ENCODE measurements around the gene POLR1B.
"Not testable (repeated sequence)": the region's sequence is repeated elsewhere in the genome, so short reads cannot be mapped to it uniquely, and the experiment has no call there.

The POLR1B gene, protein sequence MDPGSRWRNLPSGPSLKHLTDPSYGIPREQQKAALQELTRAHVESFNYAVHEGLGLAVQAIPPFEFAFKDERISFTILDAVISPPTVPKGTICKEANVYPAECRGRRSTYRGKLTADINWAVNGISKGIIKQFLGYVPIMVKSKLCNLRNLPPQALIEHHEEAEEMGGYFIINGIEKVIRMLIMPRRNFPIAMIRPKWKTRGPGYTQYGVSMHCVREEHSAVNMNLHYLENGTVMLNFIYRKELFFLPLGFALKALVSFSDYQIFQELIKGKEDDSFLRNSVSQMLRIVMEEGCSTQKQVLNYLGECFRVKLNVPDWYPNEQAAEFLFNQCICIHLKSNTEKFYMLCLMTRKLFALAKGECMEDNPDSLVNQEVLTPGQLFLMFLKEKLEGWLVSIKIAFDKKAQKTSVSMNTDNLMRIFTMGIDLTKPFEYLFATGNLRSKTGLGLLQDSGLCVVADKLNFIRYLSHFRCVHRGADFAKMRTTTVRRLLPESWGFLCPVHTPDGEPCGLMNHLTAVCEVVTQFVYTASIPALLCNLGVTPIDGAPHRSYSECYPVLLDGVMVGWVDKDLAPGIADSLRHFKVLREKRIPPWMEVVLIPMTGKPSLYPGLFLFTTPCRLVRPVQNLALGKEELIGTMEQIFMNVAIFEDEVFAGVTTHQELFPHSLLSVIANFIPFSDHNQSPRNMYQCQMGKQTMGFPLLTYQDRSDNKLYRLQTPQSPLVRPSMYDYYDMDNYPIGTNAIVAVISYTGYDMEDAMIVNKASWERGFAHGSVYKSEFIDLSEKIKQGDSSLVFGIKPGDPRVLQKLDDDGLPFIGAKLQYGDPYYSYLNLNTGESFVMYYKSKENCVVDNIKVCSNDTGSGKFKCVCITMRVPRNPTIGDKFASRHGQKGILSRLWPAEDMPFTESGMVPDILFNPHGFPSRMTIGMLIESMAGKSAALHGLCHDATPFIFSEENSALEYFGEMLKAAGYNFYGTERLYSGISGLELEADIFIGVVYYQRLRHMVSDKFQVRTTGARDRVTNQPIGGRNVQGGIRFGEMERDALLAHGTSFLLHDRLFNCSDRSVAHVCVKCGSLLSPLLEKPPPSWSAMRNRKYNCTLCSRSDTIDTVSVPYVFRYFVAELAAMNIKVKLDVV

DNA sequence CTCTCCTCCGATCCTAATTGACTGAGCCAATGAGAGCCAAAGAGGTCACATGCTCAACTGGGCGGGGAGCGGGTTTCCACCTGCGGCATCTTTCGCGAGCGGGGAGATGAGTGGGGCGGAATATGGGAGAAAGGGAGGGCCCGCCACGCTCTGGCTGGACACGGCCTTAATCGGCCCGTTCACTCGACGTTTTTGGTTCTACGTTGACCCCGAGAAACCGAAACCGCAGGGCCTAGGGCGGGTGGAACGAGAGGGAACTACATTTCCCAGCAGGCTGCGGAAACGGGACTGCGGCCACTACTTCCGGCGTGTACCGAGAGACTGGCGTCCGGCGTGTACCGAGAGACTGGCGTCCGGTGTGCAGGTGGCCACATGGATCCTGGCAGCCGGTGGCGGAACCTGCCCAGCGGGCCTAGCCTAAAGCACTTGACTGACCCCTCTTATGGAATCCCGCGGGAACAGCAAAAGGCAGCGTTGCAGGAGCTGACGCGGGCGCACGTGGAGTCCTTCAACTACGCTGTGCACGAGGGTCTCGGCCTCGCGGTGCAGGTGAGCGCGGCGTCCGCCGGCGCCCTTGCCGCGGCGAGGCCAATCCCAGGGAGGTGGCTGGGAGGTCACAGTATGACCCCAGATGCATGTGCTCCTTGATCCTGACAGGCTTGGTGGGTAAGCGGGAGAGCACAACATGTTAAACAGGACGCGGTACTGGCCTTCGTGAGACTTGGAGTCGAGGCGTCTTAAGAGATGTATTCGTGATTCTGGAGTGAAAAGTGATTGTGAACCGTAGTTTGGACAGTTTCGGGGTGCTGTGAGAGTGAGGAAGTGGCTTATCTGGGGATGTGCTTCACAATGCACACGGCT is at the start of gene POLR1B:
POLR1B (plus strand) TSS at position 343 of the 861 bp plus-strand sequence; CDS start at position 373, 30 bp downstream.
- Histone ChIP-seq H3K9ac (ENCODE audit: low read depth in 1 of 2, low read length in 2 of 2) (peak within 1 kb of the TSS; percentile 69 to 85), H3K27ac (ENCODE audit: low read depth in 2 of 2, low read length in 2 of 2) (peak within 1 kb of the TSS; percentile 79 to 88), H3K4me1 (ENCODE audit: control insufficient read depth in 2 of 2, insufficient read depth in 2 of 2, low read length in 2 of 2) (peaks cover 10 to 13% of the 10 kb centered on the region in 2 donors), H3K4me3 (ENCODE audit: low read length in 2 of 2) (peak within 1 kb of the TSS; percentile 87 to 95), H3K36me3 (ENCODE audit: control insufficient read depth in 2 of 2, insufficient read depth in 2 of 2, low read length in 2 of 2) (peaks cover 3 to 10% of the 10 kb centered on the region in 2 donors), H3K27me3 (ENCODE audit: control insufficient read depth in 2 of 2, insufficient read depth in 2 of 2, low read length in 2 of 2) (no peaks in the 10 kb centered on the region), H3K9me3 (ENCODE audit: control insufficient read depth in 2 of 2, low read length in 2 of 2) (no peaks in the 10 kb centered on the region)

DNA sequence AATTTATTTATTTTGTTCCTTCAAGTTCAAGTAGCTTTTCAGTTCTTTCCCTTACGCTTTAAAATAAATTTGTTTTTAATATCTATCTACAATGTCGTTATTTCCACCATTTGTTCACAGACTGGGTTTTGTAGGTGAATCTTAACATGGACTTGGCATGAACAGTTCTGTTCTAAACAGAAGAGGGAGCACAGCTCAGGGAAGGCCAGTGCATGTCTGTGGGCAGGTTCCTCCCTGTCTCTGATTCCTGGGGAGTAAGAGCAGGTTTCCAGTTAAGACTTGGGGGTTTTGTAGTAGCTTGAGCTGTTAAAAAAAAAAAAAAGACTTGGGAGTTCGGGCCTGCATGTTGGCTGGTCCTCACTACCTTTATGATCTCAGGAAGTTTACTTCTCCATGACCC is 49.2 kb upstream of the POLR1B start:
- Histone ChIP-seq H3K9me3 (ENCODE audit: control insufficient read depth in 2 of 2, low read length in 2 of 2) (no peaks in the 10 kb centered on the region), H3K4me3 (ENCODE audit: low read length in 2 of 2) (no peak overlapping the region), H3K27ac (ENCODE audit: low read depth in 2 of 2, low read length in 2 of 2) (no peak overlapping the region), H3K9ac (ENCODE audit: low read depth in 1 of 2, low read length in 2 of 2) (no peak overlapping the region), H3K27me3 (ENCODE audit: control insufficient read depth in 2 of 2, insufficient read depth in 2 of 2, low read length in 2 of 2) (no peaks in the 10 kb centered on the region), H3K36me3 (ENCODE audit: control insufficient read depth in 2 of 2, insufficient read depth in 2 of 2, low read length in 2 of 2) (peaks cover 0 to 5% of the 10 kb centered on the region in 2 donors), H3K4me1 (ENCODE audit: control insufficient read depth in 2 of 2, insufficient read depth in 2 of 2, low read length in 2 of 2) (peaks cover 0 to 5% of the 10 kb centered on the region in 2 donors)

DNA sequence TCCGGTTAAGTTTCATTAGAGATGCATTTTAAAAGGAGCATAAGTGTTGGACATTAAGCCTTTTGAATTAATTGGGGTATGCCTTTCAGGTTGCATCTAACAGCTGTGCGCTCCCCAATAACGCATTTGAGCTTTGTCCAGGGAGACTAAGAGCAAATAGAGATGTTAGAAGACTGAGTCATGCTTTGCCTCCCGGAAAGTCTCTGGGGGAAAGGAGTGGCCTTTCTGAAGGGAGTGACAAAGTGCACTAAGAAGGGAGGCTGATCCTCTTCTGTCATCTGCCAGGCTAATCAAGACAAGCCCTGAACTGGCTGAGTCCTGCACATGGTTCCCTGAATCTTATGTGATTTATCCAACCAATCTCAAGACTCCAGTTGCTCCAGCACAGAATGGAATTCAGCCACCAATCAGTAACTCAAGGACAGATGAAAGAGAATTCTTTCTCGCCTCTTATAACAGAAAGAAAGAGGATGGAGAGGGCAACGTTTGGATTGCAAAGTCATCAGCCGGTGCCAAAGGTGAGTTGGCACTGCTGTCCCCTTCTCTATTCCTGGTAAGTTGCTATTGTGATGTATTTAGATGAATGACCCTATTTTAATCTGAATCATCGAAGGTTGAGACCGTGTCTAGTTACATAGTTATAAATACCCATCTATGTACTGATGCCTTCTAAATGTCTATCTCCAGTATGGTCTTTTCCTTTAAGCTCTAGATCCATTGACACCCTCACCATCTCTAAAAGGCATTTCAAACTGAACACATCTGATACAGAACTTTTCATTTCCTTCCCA is 48.2 kb upstream of the POLR1B start:
- Histone ChIP-seq H3K27ac (ENCODE audit: low read depth in 2 of 2, low read length in 2 of 2) (no peak overlapping the region), H3K9me3 (ENCODE audit: control insufficient read depth in 2 of 2, low read length in 2 of 2) (no peaks in the 10 kb centered on the region), H3K9ac (ENCODE audit: low read depth in 1 of 2, low read length in 2 of 2) (no peak overlapping the region)

DNA sequence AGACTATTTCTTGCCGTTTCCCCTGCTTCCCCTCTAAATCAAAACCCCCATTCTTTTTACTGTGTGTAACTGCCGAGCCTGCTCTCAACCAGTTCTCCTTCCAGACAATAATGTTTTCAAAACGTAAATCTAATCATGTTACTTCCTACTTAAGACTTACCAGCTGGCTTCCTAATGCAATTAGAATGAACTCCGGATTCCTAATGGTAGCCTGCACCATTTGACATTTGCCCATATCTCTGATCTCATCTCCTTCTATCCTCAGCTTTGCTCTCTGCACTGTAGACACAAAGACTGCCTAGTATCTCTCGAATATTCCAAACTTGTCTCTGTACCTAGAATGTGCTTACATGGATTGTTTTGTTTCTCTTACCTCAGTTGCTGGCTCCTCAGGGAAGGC is 47.4 kb upstream of the POLR1B start:
- no peak overlapping the region for H3K27ac ChIP-seq (ENCODE audit: low read depth in 2 of 2, low read length in 2 of 2)
- no peaks in the 10 kb centered on the region for H3K9me3 ChIP-seq (ENCODE audit: control insufficient read depth in 2 of 2, low read length in 2 of 2)
- H3K27me3 ChIP-seq (ENCODE audit: control insufficient read depth in 2 of 2, insufficient read depth in 2 of 2, low read length in 2 of 2) = no peaks in the 10 kb centered on the region
- no peak overlapping the region for H3K4me3 ChIP-seq (ENCODE audit: low read length in 2 of 2)
- H3K4me1 ChIP-seq (ENCODE audit: control insufficient read depth in 2 of 2, insufficient read depth in 2 of 2, low read length in 2 of 2) = peaks cover 0 to 5% of the 10 kb centered on the region in 2 donors
- peaks cover 0 to 5% of the 10 kb centered on the region in 2 donors for H3K36me3 ChIP-seq (ENCODE audit: control insufficient read depth in 2 of 2, insufficient read depth in 2 of 2, low read length in 2 of 2)
- no peak overlapping the region for H3K9ac ChIP-seq (ENCODE audit: low read depth in 1 of 2, low read length in 2 of 2)

More for the DNA sequence above, 48.2 kb upstream of the POLR1B start:
- no peaks in the 10 kb centered on the region for H3K27me3 ChIP-seq (ENCODE audit: control insufficient read depth in 2 of 2, insufficient read depth in 2 of 2, low read length in 2 of 2)
- no peak overlapping the region for H3K4me3 ChIP-seq (ENCODE audit: low read length in 2 of 2)
- H3K4me1 ChIP-seq (ENCODE audit: control insufficient read depth in 2 of 2, insufficient read depth in 2 of 2, low read length in 2 of 2) = peaks cover 0 to 5% of the 10 kb centered on the region in 2 donors
- H3K36me3 ChIP-seq (ENCODE audit: control insufficient read depth in 2 of 2, insufficient read depth in 2 of 2, low read length in 2 of 2) = peaks cover 0 to 5% of the 10 kb centered on the region in 2 donors

DNA sequence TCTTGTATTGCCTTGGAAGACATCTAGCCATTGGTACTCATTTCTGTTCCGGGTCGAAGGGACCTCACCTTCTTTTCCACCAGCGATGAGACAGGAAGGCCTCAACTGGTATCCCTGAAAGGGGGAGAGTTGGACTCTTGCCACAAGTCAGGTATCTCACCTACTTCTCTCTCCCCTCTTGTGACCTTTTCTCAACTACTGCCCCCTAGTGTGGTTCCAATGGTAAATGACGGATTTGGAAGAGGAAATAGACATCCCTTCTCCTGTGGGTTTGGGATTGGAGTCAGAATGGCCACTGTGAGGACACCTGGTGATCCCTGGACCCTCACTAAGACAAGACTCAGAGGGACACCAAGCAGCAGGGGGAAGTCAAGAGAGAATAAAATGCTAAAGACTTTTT is 46.4 kb upstream of the POLR1B start:
- not testable (repeated sequence) for H3K4me1 ChIP-seq (ENCODE audit: control insufficient read depth in 2 of 2, insufficient read depth in 2 of 2, low read length in 2 of 2); H3K9ac ChIP-seq (ENCODE audit: low read depth in 1 of 2, low read length in 2 of 2); H3K9me3 ChIP-seq (ENCODE audit: control insufficient read depth in 2 of 2, low read length in 2 of 2); H3K27ac ChIP-seq (ENCODE audit: low read depth in 2 of 2, low read length in 2 of 2); H3K27me3 ChIP-seq (ENCODE audit: control insufficient read depth in 2 of 2, insufficient read depth in 2 of 2, low read length in 2 of 2); H3K4me3 ChIP-seq (ENCODE audit: low read length in 2 of 2); H3K36me3 ChIP-seq (ENCODE audit: control insufficient read depth in 2 of 2, insufficient read depth in 2 of 2, low read length in 2 of 2)

DNA sequence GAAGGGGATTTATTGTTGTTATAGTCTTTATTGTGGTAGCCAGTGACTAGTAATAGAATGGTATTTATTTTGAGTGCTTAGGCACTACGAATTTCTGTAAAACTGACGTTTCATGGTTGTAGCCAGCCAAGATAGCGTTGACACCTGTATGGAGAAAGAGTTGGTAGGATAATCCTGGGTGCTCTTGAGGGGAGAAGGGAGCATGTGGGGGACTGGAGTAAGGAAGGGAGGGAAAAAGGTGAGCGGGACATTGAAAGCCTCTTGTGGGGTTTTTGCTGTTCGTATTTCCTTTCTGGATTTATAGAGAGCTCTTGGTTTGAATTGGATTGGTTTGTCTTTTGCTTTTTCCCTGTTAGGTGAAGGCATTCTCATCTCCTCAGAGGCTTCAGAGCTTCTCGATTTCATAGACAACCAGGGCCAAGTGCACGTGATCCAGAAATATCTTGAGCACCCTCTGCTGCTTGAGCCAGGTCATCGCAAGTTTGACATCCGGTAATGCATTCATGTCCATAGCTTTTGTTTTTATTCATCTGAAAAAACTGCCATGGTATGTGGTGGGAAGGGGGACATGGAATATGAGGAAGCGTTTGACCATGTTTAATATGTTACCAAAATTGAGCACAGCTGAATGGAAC is 41.3 kb upstream of the POLR1B start:
- not testable (repeated sequence) for H3K27me3 ChIP-seq (ENCODE audit: control insufficient read depth in 2 of 2, insufficient read depth in 2 of 2, low read length in 2 of 2); H3K36me3 ChIP-seq (ENCODE audit: control insufficient read depth in 2 of 2, insufficient read depth in 2 of 2, low read length in 2 of 2); H3K4me1 ChIP-seq (ENCODE audit: control insufficient read depth in 2 of 2, insufficient read depth in 2 of 2, low read length in 2 of 2); H3K9me3 ChIP-seq (ENCODE audit: control insufficient read depth in 2 of 2, low read length in 2 of 2); H3K9ac ChIP-seq (ENCODE audit: low read depth in 1 of 2, low read length in 2 of 2); H3K4me3 ChIP-seq (ENCODE audit: low read length in 2 of 2); H3K27ac ChIP-seq (ENCODE audit: low read depth in 2 of 2, low read length in 2 of 2)

DNA sequence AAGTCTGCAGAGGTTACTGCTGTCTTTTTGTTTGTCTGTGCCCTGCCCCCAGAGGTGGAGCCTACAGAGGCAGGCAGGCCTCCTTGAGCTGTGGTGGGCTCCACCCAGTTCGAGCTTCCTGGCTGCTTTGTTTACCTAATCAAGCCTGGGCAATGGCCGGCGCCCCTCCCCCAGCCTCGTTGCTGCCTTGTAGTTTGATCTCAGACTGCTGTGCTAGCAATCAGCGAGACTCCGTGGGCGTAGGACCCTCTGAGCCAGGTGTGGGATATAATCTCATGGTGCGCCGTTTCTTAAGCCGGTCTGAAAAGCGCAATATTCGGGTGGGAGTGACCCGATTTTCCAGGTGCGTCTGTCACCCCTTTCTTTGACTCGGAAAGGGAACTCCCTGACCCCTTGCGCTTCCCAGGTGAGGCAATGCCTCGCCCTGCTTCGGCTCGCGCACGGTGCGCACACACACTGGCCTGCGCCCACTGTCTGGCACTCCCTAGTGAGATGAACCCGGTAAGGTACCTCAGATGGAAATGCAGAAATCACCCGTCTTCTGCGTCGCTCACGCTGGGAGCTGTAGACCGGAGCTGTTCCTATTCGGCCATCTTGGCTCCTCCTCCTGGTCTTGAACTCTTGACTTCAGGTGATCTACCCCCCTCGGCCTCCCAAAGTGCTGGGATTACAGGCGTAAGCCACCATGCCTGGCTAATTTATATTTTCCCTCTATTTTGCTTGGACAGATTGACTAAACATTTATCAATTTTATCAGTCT is 32.8 kb upstream of the POLR1B start:
- H3K9me3 ChIP-seq (ENCODE audit: control insufficient read depth in 2 of 2, low read length in 2 of 2); H3K36me3 ChIP-seq (ENCODE audit: control insufficient read depth in 2 of 2, insufficient read depth in 2 of 2, low read length in 2 of 2); H3K4me1 ChIP-seq (ENCODE audit: control insufficient read depth in 2 of 2, insufficient read depth in 2 of 2, low read length in 2 of 2); H3K4me3 ChIP-seq (ENCODE audit: low read length in 2 of 2); H3K27ac ChIP-seq (ENCODE audit: low read depth in 2 of 2, low read length in 2 of 2); H3K27me3 ChIP-seq (ENCODE audit: control insufficient read depth in 2 of 2, insufficient read depth in 2 of 2, low read length in 2 of 2); H3K9ac ChIP-seq (ENCODE audit: low read depth in 1 of 2, low read length in 2 of 2): not testable (repeated sequence)

DNA sequence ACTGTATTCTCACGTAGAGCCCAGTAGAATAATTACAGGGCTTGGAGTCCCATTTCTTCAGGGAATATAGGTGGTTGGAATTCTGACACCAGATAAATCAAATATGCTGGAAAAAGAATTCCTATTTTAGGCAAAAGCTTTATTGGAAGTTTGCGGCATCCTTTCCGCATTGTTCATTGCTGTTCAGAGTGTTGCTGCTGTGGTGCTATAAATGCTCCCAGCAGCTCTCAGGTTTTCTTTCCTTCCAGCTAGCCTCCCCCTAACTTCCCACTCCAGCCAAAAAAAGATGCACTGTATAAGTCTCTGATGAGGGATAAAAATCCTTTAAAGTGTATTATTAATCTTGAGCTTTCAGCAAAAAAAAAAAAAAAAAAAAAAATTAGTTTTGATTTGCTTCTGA is 25.5 kb upstream of the POLR1B start:
- H3K27ac ChIP-seq (ENCODE audit: low read depth in 2 of 2, low read length in 2 of 2) = no peak overlapping the region
- no peak overlapping the region for H3K9ac ChIP-seq (ENCODE audit: low read depth in 1 of 2, low read length in 2 of 2)
- no peak overlapping the region for H3K4me3 ChIP-seq (ENCODE audit: low read length in 2 of 2)
- no peaks in the 10 kb centered on the region for H3K9me3 ChIP-seq (ENCODE audit: control insufficient read depth in 2 of 2, low read length in 2 of 2)
- no peaks in the 10 kb centered on the region for H3K27me3 ChIP-seq (ENCODE audit: control insufficient read depth in 2 of 2, insufficient read depth in 2 of 2, low read length in 2 of 2)
- no peaks in the 10 kb centered on the region for H3K4me1 ChIP-seq (ENCODE audit: control insufficient read depth in 2 of 2, insufficient read depth in 2 of 2, low read length in 2 of 2)
- peaks cover 4 to 15% of the 10 kb centered on the region in 2 donors for H3K36me3 ChIP-seq (ENCODE audit: control insufficient read depth in 2 of 2, insufficient read depth in 2 of 2, low read length in 2 of 2)
